ENCODE measurements around the gene CT47C1. TPM values are rescaled to one million over a fixed set of nuclear protein-coding genes. Genes with fewer than 3 reads are reported as not detected.

CT47C1 gene
- total RNA-seq, 2 donors from 2014 or later: not detected

GRCh38 chrX:119105826-119106225 lies 33.0 kb downstream of the CT47C1 start:
- Histone ChIP-seq H3K4me3 (no peak overlapping the region), H3K9me3 (no peaks in the 10 kb centered on the region), H3K27me3 (no peaks in the 10 kb centered on the region), H3K36me3 (no peaks in the 10 kb centered on the region), H3K27ac (no peak overlapping the region), H3K4me1 (no peaks in the 10 kb centered on the region), H3K9ac (ENCODE audit: low read depth in 2 of 2, low read length in 2 of 2) (no peak overlapping the region)
- no peak for TF ChIP-seq CTCF (IDR thresholded peaks at IDR 0.05)
- DNase-seq: no peak
- intact Hi-C loops (cut with DNase I): no loop called here

GRCh38 chrX:119107206-119107605 lies 34.4 kb downstream of the CT47C1 start:
- Histone ChIP-seq H3K36me3 (no peaks in the 10 kb centered on the region), H3K4me3 (no peak overlapping the region), H3K27me3 (no peaks in the 10 kb centered on the region), H3K9ac (ENCODE audit: low read depth in 2 of 2, low read length in 2 of 2) (no peak overlapping the region), H3K4me1 (no peaks in the 10 kb centered on the region), H3K27ac (no peak overlapping the region), H3K9me3 (no peaks in the 10 kb centered on the region)
- no peak for TF ChIP-seq CTCF (IDR thresholded peaks at IDR 0.05)
- intact Hi-C loops (cut with DNase I): no loop called here
- no peak for DNase-seq

- peak; percentile 78 for TF ChIP-seq CTCF (IDR thresholded peaks at IDR 0.05)
- Histone ChIP-seq H3K4me3 (no peak overlapping the region), H3K9me3 (no peaks in the 10 kb centered on the region), H3K27ac (no peak overlapping the region), H3K36me3 (no peaks in the 10 kb centered on the region), H3K27me3 (no peaks in the 10 kb centered on the region), H3K9ac (ENCODE audit: low read depth in 2 of 2, low read length in 2 of 2) (no peak overlapping the region), H3K4me1 (no peaks in the 10 kb centered on the region)
- intact Hi-C loops (cut with DNase I): no loop called here
- peak; percentile 34 for DNase-seq
These were observed 46.1 kb downstream of the CT47C1 start for GRCh38 chrX:119118780-119119395.

- DNase-seq: no peak
- H3K9ac ChIP-seq (ENCODE audit: low read depth in 2 of 2, low read length in 2 of 2): no peak overlapping the region
- H3K9me3 ChIP-seq: no peaks in the 10 kb centered on the region
These were observed 48.5 kb downstream of the CT47C1 start for GRCh38 chrX:119121341-119121740.

More at GRCh38 chrX:119121341-119121740, 48.5 kb downstream of the CT47C1 start:
- intact Hi-C loops (cut with DNase I): no loop called here
- Histone ChIP-seq H3K36me3 (no peaks in the 10 kb centered on the region), H3K27me3 (no peaks in the 10 kb centered on the region), H3K27ac (no peak overlapping the region), H3K4me1 (no peaks in the 10 kb centered on the region), H3K4me3 (no peak overlapping the region)
- TF ChIP-seq CTCF (IDR thresholded peaks at IDR 0.05): no peak

Other genes starting within 250 kb of the CT47C1 start
- gene ZCCHC12, start 249.2 kb upstream of the CT47C1 start, total RNA-seq: under 1 TPM in 1 of 2 donors, not detected in 1; 0.37 TPM
- 1 to 10 TPM; 7.4 to 7.8 TPM for gene LONRF3, start 98.4 kb upstream of the CT47C1 start, total RNA-seq
- not detected for gene KIAA1210, start 54.8 kb downstream of the CT47C1 start, total RNA-seq
- 100 to 1,000 TPM; 105 to 132 TPM for gene PGRMC1, start 163.3 kb downstream of the CT47C1 start, total RNA-seq

All from colonic mucosa (tissue), 4 donors.